A549 treated with CORT108297 at 1 μM for 4 hours (cell line): Measurements from ENCODE around the gene C22orf31. TPM values are rescaled to one million over a fixed set of nuclear protein-coding genes. Genes with fewer than 3 reads are reported as not detected.

Source experiments
- total RNA-seq: library from RNA; stranded (reverse); fragments of 200-300 nt; extraction: Qiagen RNA extraction; gene quantifications from 5 replicates; pipeline ENCODE4 v1.2.3, GENCODE V29; 2022

C22orf31 gene
- total RNA-seq = not detected in 5 replicates

GRCh38 chr22:29061773-29062172, at the start of gene C22orf31:
Gene C22orf31, minus strand, starts transcription at chr22:29061831. Its CDS starts 39 bp downstream, at chr22:29061792.

GRCh38 chr22:29072979-29073617, 11.5 kb upstream of the C22orf31 start, which contains the start of gene KREMEN1:
Gene KREMEN1, plus strand, starts transcription at chr22:29073035. Its CDS starts 96 bp downstream, at chr22:29073131.

Other genes with a start within 250 kb of the C22orf31 start
- gene ZNRF3, start 178.3 kb downstream of the C22orf31 start, total RNA-seq = 4.6 to 7.5 TPM (median 6.5 TPM) in 5 replicates
- gene KREMEN1, start 11.2 kb upstream of the C22orf31 start, total RNA-seq = 2.5 to 4.6 TPM (median 3.5 TPM) in 5 replicates
- 0.16 to 0.65 TPM (median 0.33 TPM) in 5 replicates for gene EMID1, start 144.1 kb upstream of the C22orf31 start, total RNA-seq
- gene RHBDD3, start 206.2 kb upstream of the C22orf31 start, total RNA-seq = 18.0 to 34.3 TPM (median 31.2 TPM) in 5 replicates
- gene EWSR1, start 206.4 kb upstream of the C22orf31 start, total RNA-seq = 214 to 227 TPM (median 217 TPM) in 5 replicates
- 21.2 to 37.0 TPM (median 34.4 TPM) in 5 replicates for gene GAS2L1, start 244.8 kb upstream of the C22orf31 start, total RNA-seq